Neuronal stem cell (in vitro differentiated cells): ENCODE results near the gene CTCF.

Source experiments
- DNase-seq: peaks from one replicate; pipeline ENCODE4 v3.0.0-alpha.2; 2013; ENCODE audit warnings: low spot score
- H2AFZ ChIP-seq: one replicate; pipeline ENCODE4 v1.6.1; 2013; ENCODE audit warnings: mild to moderate bottlenecking, low read length, inconsistent platforms
- H2AK5ac ChIP-seq: 2 replicates; pipeline ENCODE4 v1.6.1; 2013; ENCODE audit warnings: low read depth, mild to moderate bottlenecking, inconsistent platforms, low read length, moderate library complexity, mixed read lengths
- H2BK120ac ChIP-seq: 2 replicates; pipeline ENCODE4 v1.6.1; 2013; ENCODE audit warnings: low read depth, mild to moderate bottlenecking, inconsistent platforms, low read length, moderate library complexity, mixed read lengths
- H2BK12ac ChIP-seq: one replicate; pipeline ENCODE4 v1.6.1; 2013; ENCODE audit warnings: low read length, inconsistent platforms
- H2BK15ac ChIP-seq: 2 replicates; pipeline ENCODE4 v1.6.1; 2013; ENCODE audit warnings: mild to moderate bottlenecking, low read length, inconsistent platforms, mixed read lengths
- H2BK5ac ChIP-seq: one replicate; pipeline ENCODE4 v1.6.1; 2013; ENCODE audit warnings: inconsistent platforms, mild to moderate bottlenecking, low read length, moderate library complexity
- H3K14ac ChIP-seq: one replicate; pipeline ENCODE4 v1.6.1; 2013; ENCODE audit warnings: low read length, inconsistent platforms
- H3K18ac ChIP-seq: 2 replicates; pipeline ENCODE4 v1.6.1; 2013; ENCODE audit warnings: low read length, inconsistent platforms
- H3K23ac ChIP-seq: 2 replicates; pipeline ENCODE4 v1.6.1; 2013; ENCODE audit warnings: low read depth, mild to moderate bottlenecking, mixed read lengths, low read length, inconsistent platforms; ENCODE audit not compliant: poor library complexity
- H3K27ac ChIP-seq: replicated peaks from 3 replicates; pipeline ENCODE4 v1.5.1; 2013; ENCODE audit warnings: low read length, inconsistent platforms
- H3K27me3 ChIP-seq, 3 experiments: 2 replicates each; pipeline ENCODE4 v1.6.1; 2013; ENCODE audit warnings: low read length in 3 of 3, mild to moderate bottlenecking in 2 of 3, inconsistent platforms in 1 of 3, low read depth in 1 of 3, mixed read lengths in 1 of 3, moderate library complexity in 1 of 3; ENCODE audit not compliant: control insufficient read depth in 3 of 3, insufficient read depth in 3 of 3
- H3K36me3 ChIP-seq, 2 donors: replicated peaks in 1 of 2; 2 replicates each; pipeline ENCODE4 v1.6.1; 2013; ENCODE audit warnings: low read length in 2 of 2; ENCODE audit not compliant: control insufficient read depth in 2 of 2, insufficient read depth in 2 of 2
- H3K4ac ChIP-seq: 2 replicates; pipeline ENCODE4 v1.6.1; 2013; ENCODE audit warnings: inconsistent platforms, mild to moderate bottlenecking, low read length, moderate library complexity
- H3K4me1 ChIP-seq, 2 donors: 1 replicate in 1 of 2; 2 replicates in 1 of 2; pipeline ENCODE4 v1.6.1; 2013; ENCODE audit warnings: low read length in 2 of 2, low read depth in 1 of 2; ENCODE audit not compliant: control insufficient read depth in 2 of 2, insufficient read depth in 1 of 2
- H3K4me2 ChIP-seq: one replicate; pipeline ENCODE4 v1.6.1; 2013; ENCODE audit warnings: mild to moderate bottlenecking, low read length, inconsistent platforms; ENCODE audit not compliant: insufficient read depth, poor library complexity, severe bottlenecking
- H3K4me3 ChIP-seq, 2 donors: 2 replicates each; pipeline ENCODE4 v1.5.1; 2013; ENCODE audit warnings: low read length in 2 of 2, mild to moderate bottlenecking in 2 of 2, inconsistent platforms in 1 of 2, moderate library complexity in 1 of 2
- H3K79me1 ChIP-seq: one replicate; pipeline ENCODE4 v1.6.1; 2013; ENCODE audit warnings: low read depth, mild to moderate bottlenecking, inconsistent platforms, low read length, moderate library complexity
- H3K9ac ChIP-seq: one replicate; pipeline ENCODE4 v1.6.1; 2013; ENCODE audit warnings: mild to moderate bottlenecking, low read depth, low read length, inconsistent platforms; ENCODE audit not compliant: poor library complexity
- H3K9me3 ChIP-seq, 2 donors: replicated peaks in 1 of 2; 2 replicates each; pipeline versions ENCODE3 to v1.6.1; 2013; ENCODE audit warnings: low read length in 2 of 2, mild to moderate bottlenecking in 2 of 2, inconsistent platforms in 1 of 2, low read depth in 1 of 2, mixed read lengths in 1 of 2, moderate library complexity in 1 of 2; ENCODE audit not compliant: control insufficient read depth in 2 of 2, insufficient read depth in 1 of 2
- H4K8ac ChIP-seq: one replicate; pipeline ENCODE4 v1.6.1; 2013; ENCODE audit warnings: low read depth, mild to moderate bottlenecking, inconsistent platforms, low read length, moderate library complexity
- H4K91ac ChIP-seq: one replicate; pipeline ENCODE4 v1.6.1; 2013; ENCODE audit warnings: low read length, low read depth, mild to moderate bottlenecking, inconsistent platforms; ENCODE audit not compliant: poor library complexity
- WGBS, 2 donors: extraction: QIAGEN DNeasy Blood & Tissue Kit; methylation state at CpG; one replicate each; pipeline ENCODE4 v1.1.7; 2013; ENCODE audit warnings: missing lambda C conversion rate in 2 of 2, mixed read lengths in 1 of 2; ENCODE audit not compliant: insufficient read length in 2 of 2, insufficient replicate concordance in 1 of 2; ENCODE audit errors: extremely low coverage in 2 of 2; 5-methylcytosine and 5-hydroxymethylcytosine counted together

Gene CTCF

GRCh38 chr16:67561501-67561823 lies 864 bp upstream of the CTCF start:
- H3K4me3 ChIP-seq, result peak overlapping the region; percentile 82 to 98
- H3K18ac ChIP-seq, result peak overlapping the region; percentile 97
- H3K4me1 ChIP-seq, result peaks cover 3 to 5% of the 10 kb centered on the region in 2 donors
- H2AK5ac ChIP-seq, result peak overlapping the region; percentile 40
- no peak overlapping the region for H2BK15ac ChIP-seq
- H3K9ac ChIP-seq, result peak overlapping the region; percentile 84
- H2BK5ac ChIP-seq, result peak overlapping the region; percentile 87
- no peak overlapping the region for H4K91ac ChIP-seq
- H2BK12ac ChIP-seq, result no peak overlapping the region
- H3K27ac ChIP-seq, result peak overlapping the region; percentile 95
- no peak for DNase-seq
- WGBS, 2 donors, result no CpG with 5 or more reads among the region's 8 CpGs
- H2AFZ ChIP-seq, result peak overlapping the region; percentile 96
- H3K4ac ChIP-seq, result no peak overlapping the region
- H3K36me3 ChIP-seq, result peaks cover 0 to 8% of the 10 kb centered on the region in 2 donors
- H3K14ac ChIP-seq, result peak overlapping the region; percentile 57
- H3K27me3 ChIP-seq, result peaks cover 0 to 2% (median 0%) of the 10 kb centered on the region in 3 experiments
- peaks cover 6% of the 10 kb centered on the region for H3K79me1 ChIP-seq
- H3K4me2 ChIP-seq, result peak overlapping the region; percentile 80
- no peaks in the 10 kb centered on the region for H3K9me3 ChIP-seq
- H2BK120ac ChIP-seq, result no peak overlapping the region
- H4K8ac ChIP-seq, result peak overlapping the region; percentile 98
- H3K23ac ChIP-seq, result no peak overlapping the region

GRCh38 chr16:67561824-67562525 lies 351 bp upstream of the CTCF start:
- H2AK5ac ChIP-seq, result peak overlapping the region; percentile 40
- no CpG with 5 or more reads among the region's 76 CpGs for WGBS, 2 donors
- H4K91ac ChIP-seq, result no peak overlapping the region

GRCh38 chr16:67562918-67563707 lies 787 bp downstream of the CTCF start:
- peaks cover 0 to 7% of the 10 kb centered on the region in 2 donors for H3K36me3 ChIP-seq
- peak overlapping the region; percentile 100 for H3K27ac ChIP-seq
- H2AK5ac ChIP-seq, result peak overlapping the region; percentile 97
- DNase-seq, result peak; percentile 67
- peak overlapping the region; percentile 94 for H2BK120ac ChIP-seq
- peak overlapping the region; percentile 100 for H3K14ac ChIP-seq
- H3K27me3 ChIP-seq, result peaks cover 0 to 2% (median 0%) of the 10 kb centered on the region in 3 experiments
- H3K4ac ChIP-seq, result peak overlapping the region; percentile 98
- peak overlapping the region; percentile 100 for H3K9ac ChIP-seq
- peak overlapping the region; percentile 100 for H3K18ac ChIP-seq
- H2AFZ ChIP-seq, result peak overlapping the region; percentile 94
- no CpG with 5 or more reads among the region's 96 CpGs for WGBS, 2 donors
- peak overlapping the region; percentile 98 to 100 for H3K4me3 ChIP-seq
- H3K23ac ChIP-seq, result peak overlapping the region; percentile 96
- peaks cover 3 to 5% of the 10 kb centered on the region in 2 donors for H3K4me1 ChIP-seq
- peak overlapping the region; percentile 58 for H2BK12ac ChIP-seq
- peak overlapping the region; percentile 72 for H4K91ac ChIP-seq
- peaks cover 10% of the 10 kb centered on the region for H3K79me1 ChIP-seq
- peak overlapping the region; percentile 81 for H2BK15ac ChIP-seq
- peak overlapping the region; percentile 99 for H2BK5ac ChIP-seq
- peak overlapping the region; percentile 99 for H4K8ac ChIP-seq
- H3K4me2 ChIP-seq, result peak overlapping the region; percentile 85
- H3K9me3 ChIP-seq, result no peaks in the 10 kb centered on the region

More at GRCh38 chr16:67561824-67562525, 351 bp upstream of the CTCF start:
- Histone ChIP-seq H3K4me1 (peaks cover 3 to 5% of the 10 kb centered on the region in 2 donors), H2BK5ac (peak overlapping the region; percentile 93), H3K23ac (peak overlapping the region; percentile 99), H4K8ac (peak overlapping the region; percentile 98), H3K4ac (no peak overlapping the region), H3K9ac (peak overlapping the region; percentile 84), H3K79me1 (peaks cover 9% of the 10 kb centered on the region), H2BK15ac (no peak overlapping the region), H3K4me3 (peak overlapping the region; percentile 92 to 98), H2BK120ac (no peak overlapping the region), H3K18ac (peak overlapping the region; percentile 97), H3K27me3 (peaks cover 0 to 2% (median 0%) of the 10 kb centered on the region in 3 experiments), H3K4me2 (peak overlapping the region; percentile 80), H3K9me3 (no peaks in the 10 kb centered on the region), H3K36me3 (peaks cover 0 to 8% of the 10 kb centered on the region in 2 donors), H3K14ac (peak overlapping the region; percentile 94), H2BK12ac (no peak overlapping the region), H3K27ac (peak overlapping the region; percentile 100), H2AFZ (peak overlapping the region; percentile 96)
- peak; percentile 92 for DNase-seq
